ENCODE results near the gene XYLB.
"Not testable (repeated sequence)": the region's sequence is repeated elsewhere in the genome, so short reads cannot be mapped to it uniquely, and the experiment has no call there.

Gene XYLB

DNA sequence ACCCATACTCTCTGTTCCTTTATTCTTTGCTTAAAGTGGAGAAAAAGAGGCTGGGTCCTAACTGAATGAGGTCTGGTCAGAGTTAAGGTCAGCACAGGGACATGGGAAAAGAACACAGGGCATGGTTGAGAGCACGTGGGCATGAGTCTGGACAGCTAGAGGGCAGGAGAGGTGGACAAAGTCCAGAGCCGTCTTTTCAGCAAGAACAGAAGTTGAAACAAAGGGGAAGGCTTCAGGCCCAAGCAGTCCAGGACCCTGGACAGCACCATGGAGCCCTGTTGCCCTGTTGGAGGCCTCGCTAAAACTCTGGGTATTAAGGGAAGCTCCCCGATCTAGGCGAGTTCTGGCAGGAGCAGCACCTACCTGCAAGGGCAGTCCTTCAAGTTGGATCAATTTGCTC is 50.7 kb downstream of the XYLB start:
- peak; percentile 31 for DNase-seq

DNA sequence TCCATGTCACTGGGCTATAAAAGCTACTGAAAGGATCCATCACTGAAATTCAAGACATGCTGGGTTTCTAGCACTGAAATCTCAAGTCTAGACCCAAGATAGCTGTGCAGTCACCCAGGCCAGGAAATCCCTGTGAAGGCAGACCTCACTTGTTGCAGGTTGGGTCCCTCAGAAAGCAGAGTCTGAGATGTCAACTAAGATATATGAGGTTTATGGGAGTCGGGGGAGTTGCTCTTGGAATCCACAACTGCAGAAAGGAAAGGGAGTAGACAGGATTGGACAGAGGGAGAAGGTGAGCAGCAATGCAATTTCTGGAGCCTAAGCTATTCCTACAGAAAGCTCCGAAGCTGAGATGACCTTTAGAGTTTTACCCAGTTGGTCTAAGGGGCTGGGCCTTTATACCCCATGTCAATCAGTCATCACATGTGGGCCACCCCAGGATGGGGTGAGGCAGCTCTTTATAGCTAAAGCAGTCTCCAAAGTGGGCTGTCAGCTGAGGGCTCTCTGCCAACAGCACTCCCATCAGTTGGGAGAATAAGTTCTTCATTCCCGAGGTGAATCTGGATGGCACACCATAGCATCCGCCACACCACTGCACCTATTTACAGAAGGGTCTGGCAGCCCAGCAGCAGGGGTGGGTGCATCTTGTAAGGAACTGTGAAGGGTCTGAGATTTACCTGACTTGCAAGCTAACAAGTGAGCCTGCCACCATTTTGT is 54.8 kb downstream of the XYLB start:
- no peak for DNase-seq

DNA sequence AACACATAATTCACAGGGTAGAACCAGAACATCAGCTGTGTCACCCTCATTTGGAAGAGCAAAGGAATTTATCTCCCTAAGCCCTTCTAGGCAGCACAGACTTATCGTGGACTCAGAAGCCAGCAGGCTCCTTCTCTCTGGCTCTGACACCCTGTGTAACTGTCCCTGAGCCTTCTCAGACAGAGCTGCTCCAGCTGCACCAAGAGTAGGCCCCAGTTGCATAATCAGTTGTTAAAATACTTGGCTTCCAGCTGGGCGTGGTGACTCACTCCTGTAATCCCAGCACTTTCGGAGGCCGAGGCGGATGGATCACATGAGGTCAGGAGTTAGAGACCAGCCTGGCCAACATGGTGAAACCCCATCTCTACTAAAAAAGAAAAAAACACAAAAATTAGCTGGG is 57.7 kb downstream of the XYLB start:
- DNase-seq, result peak; percentile 41

DNA sequence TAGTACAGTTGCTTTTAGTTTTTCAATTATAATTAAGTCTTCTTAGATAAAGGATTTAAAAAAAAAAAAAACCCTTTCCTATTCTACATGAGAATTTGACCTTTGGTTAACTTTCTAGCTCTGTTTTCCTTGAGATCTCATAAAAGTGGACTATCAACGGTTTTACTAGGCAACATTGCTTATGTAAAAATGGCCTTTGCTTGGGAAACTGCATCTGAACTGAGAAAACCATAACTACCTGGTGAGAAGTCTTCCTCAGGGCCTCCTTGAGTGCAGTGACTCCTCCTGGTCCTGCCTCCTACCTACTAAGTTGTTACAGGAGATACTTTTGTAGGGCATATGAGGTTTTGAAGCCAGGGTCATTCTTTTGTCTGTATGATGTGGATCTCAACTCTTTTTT is 65.0 kb downstream of the XYLB start:
- no peak for DNase-seq

DNA sequence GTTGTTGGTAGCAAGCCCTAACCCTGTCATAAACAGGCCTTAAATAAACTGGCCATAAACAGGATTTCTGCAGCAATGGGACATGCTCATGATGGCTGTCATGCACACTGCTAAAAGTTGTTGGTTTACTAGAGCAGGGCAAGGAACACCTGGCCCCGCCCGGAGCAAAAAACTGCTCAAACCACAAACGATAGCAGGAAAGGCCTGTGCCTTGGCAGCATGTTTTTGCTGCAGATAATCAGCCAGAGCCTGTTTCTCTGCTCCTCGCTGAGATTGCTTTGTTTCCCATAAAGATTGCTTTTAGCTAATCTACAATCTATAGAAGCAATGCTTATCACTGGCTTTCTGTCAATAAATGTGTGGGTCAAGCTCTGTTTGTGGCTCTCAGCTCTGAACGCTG is 74.2 kb downstream of the XYLB start:
- DNase-seq, result not testable (repeated sequence)

DNA sequence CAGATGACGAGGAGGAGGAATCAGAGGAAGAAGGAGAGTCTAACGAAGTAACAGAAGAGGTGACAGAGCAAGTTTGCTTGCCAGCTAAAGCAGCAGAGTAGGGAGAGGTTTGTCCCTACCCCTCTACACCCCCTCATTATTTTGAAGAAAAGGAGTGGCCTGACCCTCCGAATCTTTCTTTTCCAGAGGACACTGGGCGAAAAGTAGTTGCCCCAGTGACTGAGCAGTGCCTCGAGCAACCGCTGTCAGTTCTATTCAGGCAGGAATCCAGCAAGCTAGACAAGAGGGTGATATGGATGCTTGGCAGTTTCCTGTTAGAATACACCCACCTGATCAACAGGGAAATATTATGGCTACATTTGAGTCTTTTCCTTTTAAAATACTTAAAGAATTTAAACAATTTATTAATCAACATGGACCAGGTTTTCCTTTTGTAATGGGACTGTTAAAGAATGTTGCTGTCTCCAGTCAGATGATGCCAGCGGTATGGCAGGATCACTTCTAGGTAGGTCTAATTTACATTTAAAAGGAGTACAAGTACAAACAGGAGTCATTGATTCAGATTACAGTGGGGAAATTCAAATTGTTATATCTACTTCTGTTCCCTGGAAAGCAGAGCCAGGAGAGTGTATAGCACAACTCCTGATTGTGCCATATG is 75.2 kb downstream of the XYLB start:
- no peak for DNase-seq

DNA sequence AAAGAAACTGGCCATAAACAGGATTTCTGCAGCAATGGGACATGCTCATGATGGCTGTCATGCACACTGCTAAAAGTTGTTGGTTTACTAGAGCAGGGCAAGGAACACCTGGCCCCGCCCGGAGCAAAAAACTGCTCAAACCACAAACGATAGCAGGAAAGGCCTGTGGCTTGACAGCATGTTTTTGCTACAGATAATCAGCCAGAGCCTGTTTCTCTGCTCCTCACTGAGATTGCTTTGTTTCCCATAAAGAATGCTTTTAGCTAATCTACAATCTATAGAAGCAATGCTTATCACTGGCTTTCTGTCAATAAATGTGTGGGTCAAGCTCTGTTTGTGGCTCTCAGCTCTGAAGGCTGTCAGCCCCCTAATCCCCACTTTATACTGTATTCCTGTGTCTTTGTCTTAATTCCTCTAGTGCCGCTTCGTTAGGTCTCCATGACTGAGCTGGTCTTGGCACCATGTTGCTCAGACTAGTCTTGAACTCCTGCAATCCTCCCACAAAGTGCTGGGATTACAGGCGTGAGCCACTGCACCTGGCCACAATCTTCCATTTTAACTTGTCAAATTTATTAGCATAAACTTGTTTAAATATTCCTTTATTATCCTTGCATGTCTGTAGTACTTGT is 80.3 kb downstream of the XYLB start:
- not testable (repeated sequence) for DNase-seq

DNA sequence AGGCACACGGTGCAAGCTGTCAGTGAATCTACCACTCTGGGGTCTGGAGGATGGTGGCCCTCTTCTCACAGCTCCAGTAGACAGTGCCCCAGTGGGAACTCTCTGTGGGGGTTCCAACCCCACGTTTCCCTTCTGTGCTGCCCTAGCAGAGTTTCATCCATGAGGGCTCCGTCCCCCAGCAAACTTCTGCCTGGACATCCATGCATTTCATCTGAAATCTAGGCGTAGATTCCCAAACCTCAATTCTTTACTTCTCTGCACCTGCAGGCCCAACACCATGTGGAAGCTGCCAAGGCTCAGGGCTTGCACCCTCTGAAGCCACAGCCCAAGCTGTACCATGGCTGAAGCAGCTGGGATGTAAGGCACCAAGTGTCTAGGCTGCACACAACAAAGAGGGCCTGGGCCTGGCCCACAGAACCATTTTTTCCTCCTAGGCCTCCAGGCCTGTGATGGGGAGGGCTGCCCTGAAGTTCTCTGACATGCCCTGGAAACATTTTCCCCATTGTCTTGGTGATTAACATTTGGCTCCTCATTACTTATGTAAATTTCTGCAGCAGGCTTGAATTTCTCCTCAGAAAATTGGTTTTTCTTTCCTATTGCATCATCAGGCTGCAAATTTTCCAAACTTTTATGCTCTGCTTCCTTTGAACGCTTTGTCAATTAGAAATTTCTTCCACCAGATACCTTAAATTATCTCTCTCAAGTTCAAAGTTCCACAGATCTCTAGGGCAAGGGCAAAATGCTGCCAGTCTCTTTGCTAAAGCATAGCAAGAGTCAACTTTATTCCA is 86.5 kb downstream of the XYLB start:
- DNase-seq, result not testable (repeated sequence)

DNA sequence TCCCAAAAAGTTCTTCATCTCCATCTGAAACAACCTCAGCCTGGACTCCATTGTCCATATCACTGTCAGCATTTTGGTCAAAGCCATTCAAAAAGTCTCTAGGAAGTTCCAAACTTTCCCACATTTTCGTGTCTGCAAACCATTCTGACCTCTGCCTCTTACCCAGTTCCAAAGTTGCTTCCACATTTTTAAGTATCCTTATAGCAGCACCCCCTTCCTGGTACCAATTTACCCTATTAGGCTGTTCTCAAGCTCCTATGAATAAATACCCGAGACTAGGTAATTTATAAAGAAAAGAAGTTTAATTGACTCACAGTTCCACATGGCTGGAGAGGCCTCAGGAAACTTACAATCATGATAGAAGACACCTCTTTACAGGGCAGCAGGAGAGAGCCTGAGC is 87.1 kb downstream of the XYLB start:
- not testable (repeated sequence) for DNase-seq

DNA sequence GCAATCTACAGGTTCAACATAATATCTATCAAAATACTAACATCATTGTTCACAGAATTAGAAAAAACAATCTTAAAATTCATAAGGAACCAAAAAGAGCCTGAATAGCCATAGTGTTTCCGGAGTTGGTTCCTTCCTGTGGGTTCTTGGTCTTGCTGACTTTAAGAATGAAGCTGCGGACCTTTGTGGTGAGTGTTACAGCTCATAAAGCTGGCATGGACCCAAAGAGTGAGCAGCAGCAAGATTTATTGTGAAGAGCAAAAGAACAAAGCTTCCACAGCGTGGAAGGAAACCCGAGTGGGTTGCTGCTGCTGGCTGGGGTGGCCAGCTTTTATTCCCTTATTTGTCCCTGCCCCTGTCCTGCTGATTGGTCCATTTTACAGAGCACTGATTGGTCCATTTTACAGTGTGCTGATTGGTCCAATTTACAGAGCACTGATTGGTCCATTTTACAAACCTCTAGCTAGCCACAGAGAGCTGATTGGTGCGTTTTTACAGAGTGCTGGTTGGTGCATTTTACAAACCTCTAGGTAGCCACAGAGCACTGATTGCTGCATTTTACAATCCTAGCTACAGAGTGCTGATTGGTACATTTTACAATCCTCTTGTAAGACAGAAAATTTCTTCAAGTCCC is 92.0 kb downstream of the XYLB start:
- DNase-seq, result peak; percentile 22

DNA sequence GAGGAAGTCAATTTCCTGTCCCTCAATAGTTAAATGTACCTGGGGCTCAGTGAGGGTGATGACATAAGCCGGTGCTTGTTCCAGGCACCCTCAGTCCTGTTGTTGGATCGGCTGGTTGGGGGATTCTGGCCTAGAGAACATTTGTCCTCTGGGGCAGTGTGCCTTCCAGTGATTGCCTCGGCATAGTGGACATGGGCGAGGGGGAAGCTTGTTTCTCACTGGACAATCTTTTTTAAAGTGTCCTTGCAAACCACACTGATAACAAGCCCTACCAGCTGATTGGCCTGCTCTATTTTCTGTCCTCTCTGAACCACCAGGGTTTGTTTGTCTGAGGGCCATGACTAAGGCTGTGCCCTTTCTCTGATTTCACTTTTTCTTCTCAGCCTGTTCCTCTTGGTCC is 96.6 kb downstream of the XYLB start:
- DNase-seq, result not testable (repeated sequence)

DNA sequence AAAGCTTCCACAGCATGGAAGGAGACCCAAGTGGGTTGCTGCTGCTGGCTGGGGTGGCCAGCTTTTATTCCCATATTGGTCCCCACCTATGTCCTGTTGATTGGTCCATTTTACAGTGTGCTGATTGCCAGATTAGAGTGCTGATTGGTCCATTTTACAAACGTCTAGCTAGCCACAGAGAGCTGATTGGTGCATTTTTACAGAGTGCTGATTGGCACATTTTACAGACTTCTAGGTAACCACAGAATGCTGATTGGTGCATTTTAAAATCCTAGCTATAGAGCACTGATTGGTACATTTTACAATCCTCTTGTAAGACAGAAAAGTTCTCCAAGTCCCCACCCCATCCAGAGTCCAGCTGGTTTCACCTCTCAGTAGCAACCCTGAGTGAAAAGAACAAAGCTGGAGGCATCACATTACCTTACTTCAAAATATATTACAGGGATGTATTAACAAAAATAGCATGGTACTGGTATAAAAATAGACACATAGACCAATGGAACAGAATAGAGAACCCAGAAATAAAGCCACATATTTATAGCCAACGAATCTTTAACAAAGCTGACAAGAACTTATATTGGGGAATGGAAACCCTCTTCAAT is 99.6 kb downstream of the XYLB start:
- no peak for DNase-seq

DNA sequence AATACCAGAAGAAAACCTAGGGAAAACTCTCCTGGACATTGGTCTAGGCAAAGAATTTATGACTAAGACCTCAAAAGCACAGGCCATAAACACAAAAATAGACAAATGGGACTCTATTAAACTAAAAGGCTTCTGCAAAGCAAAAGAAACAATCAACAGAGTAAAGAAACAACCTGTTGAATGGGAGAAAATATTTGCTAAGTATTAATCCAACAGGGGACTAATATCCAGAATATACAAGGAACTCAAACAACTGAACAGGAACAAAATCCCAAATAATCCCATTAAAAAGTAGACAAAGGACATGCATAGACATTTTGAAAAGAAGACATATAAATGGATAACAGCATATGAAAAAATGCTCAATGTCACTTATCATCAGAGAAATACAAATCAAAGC is 100.2 kb downstream of the XYLB start:
- DNase-seq, result no peak

DNA sequence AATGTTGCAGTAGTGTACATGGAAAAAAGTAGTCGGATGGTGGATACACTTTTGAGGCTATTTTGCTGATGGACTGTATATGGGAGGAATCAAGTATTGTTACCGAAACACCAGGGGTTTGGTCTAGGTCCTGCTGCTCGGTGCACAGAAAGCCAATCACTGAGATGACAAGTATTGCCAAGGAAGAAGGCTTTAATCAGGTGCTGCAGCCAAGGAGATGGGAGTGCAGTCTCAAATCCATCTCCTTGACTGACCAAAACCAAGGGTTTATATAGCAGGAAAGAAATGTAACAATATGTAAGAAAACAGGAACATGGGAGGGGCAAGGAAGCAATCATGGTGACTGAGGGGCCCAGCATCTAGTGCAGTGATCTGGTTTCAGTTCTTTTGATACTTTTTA is 104.3 kb downstream of the XYLB start:
- DNase-seq, result no peak

DNA sequence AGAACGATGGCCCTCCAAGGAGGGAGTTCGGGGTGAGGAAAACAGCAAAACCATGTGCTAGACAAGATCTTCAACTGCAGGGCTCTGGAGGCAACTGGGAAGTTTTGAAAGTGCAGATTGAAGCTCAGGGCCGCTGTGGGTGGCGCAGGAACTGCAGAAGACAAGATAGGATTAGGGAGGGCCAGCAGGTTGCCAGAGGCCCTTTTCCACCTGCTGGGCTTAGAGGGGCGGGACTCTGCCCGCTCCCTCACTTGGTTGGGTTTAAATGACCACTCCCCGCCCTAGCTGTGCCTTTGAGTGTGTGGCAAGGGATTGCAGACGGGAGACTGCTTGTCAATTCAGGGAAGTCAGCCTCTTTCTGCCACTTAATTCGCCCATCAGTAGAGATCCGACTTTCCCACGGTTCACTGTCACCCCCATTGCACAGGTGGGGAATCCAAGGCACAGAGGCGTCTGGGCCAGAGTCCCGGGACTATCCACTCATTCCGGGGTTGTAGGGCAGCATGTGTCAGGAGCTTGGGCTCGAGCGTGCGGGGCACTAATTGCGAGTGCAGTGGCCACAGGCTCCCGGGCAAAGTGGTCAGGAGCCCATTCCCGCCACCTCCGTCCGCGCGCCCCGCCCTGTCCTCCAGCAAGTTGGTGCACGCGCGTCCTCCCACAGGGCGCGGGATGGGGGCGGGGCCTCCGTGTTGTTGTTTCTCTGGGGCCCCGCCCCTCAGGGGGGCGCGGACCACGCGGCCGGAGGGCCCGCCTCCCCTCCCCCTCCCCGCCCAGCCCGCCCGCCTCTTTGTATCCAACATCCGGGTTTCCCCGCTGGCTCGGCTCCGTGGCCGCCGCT is 106.7 kb downstream of the XYLB start, which contains the start of gene ACVR2B:
TSS of gene ACVR2B (plus strand) at position 816 of the 838 bp plus-strand sequence. CDS start 433 bp downstream, outside the sequence.
- DNase-seq, result peak; percentile 74

DNA sequence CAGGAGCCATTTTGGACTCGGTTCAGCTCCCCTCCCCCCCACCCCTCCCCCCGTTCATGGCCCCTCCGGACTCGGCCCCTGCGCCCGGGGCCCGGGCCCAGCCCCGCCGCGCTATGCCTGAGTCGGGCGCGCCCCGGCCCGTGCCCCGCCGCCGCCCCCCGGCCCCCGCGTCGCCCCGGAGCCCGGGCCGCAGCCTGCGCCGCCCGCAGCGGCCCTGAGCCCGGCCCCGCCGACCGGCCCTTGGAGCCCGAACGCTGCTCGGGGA is 107.3 kb downstream of the XYLB start:
- no peak for DNase-seq

DNA sequence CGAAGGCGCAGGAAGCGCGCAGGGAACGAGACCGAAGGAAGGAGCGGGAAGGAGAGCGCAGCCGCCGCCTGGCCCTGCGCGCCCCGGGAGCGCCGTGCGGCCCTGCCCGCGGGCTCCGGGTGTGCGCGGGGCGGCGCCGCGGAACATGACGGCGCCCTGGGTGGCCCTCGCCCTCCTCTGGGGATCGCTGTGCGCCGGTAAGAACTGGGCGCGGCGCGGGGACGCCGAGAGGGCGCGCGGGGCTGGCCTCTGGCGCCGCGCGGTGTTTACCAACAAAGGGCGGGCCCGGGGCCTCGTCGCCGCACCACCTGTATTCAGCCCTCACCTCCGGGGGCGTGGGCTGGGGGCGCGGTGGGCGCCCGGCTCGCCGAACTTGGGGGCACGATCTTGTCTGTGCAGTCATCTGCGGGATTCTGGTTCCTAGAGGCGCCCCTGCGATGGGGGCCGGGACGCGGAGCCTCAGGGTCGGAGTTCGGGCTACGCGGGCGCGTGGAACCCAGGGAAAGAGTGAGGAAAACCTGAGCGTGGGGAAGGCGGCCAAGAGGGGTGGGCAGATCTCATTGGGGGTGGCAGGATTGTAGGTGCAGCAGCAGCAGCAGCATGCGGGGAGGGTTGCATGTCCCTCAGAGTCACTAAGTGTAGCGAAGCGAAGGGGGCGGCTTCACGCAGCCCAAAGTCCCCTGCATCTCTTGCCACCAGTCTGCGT is 107.7 kb downstream of the XYLB start:
- no peak for DNase-seq

DNA sequence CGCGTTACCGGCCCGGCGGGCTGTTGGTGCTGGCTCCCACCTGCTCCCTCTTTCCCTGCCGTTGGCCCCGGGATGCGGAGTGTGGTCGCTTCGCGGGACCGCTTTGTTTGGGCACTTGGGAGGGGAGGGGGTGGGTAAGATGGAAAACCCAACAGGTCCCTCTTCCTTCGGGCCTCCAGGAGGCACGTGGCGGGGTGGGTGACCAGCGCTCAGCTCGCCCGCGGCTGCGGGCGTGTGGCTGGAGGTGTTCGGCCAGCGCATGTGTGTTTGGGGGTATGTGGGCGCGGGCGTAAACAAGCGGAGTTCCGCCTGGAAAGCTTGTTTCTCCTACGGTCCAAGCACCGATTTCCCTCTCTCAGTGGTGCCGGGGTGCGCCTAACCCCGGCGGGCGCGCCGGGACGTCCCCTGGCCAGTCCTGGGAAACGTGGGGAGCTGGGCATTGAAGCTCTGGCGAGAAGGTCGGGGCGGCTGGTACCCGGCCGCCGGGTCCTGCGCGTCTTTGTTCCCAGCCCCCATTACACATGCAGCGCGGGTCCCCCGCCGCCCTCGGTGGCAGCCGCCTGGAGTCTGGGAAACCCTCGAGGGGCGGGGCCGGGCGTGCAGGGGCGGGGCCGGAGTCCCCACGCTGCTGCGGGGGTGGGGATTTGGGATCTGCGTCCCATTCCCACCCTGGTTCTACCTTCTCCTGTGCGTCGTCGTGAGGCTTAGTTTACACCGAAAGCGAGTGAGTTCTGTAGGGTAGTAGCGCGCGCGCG is 108.5 kb downstream of the XYLB start:
- DNase-seq, result peak; percentile 34

DNA sequence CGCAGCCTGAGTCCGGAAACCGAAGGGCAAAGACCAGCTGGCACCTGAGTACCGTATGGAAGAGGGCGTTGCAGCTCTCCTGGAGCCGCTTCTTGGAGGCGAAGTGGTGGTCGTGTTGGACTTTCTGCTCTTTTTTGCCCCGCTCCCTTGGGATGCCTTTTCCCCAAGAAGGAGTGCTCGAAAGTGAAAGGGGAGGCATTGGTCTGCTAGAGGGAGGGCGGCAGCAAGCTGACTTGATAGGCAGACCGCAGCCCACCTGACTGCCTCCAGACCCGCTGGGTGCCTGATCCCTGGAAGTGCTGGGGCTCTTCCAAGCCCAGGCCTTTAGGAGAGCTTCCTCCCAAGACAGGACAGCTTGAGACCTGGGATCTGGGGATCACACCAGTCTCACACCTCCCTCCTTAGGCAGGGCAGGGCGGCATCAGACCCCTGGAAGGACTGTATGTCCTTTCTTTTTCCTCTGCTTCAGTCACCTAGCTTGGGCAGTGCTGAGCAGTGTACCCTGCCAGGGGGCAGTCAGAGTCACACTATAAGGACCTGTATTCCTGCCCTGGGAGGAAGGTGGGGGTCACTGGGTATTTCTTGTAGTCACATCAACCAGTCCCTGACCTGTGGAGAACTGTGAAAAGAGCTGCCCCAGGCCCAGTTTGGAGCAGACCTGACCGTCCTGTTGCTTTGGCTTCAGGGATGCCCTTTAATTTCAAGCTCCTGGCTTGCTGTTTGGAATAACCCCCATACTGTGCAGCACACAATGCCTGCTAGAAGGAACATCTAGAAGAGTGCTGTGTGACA is 109.2 kb downstream of the XYLB start:
- no peak for DNase-seq
